IPS-18a (cell line): ENCODE measurements around the gene ARMCX4.
A peak's percentile ranks its signal among the peaks of the same experiment; 100 is the strongest.

Experiments
- H3K27ac ChIP-seq: one replicate; pipeline ENCODE4 v1.5.1; 2013; ENCODE audit warnings: low read length
- H3K27me3 ChIP-seq: one replicate; pipeline ENCODE4 v1.6.1; 2013; ENCODE audit warnings: mild to moderate bottlenecking, low read length; ENCODE audit not compliant: control insufficient read depth, insufficient read depth
- H3K36me3 ChIP-seq: one replicate; pipeline ENCODE4 v1.6.1; 2013; ENCODE audit warnings: low read depth, low read length; ENCODE audit not compliant: control insufficient read depth
- H3K4me1 ChIP-seq: one replicate; pipeline ENCODE4 v1.6.1; 2013; ENCODE audit warnings: low read depth, low read length; ENCODE audit not compliant: control insufficient read depth
- H3K4me3 ChIP-seq: one replicate; pipeline ENCODE4 v1.5.1; 2013; ENCODE audit warnings: low read length
- H3K9ac ChIP-seq: one replicate; pipeline ENCODE4 v1.6.1; 2013; ENCODE audit warnings: mild to moderate bottlenecking, low read length, moderate library complexity
- H3K9me3 ChIP-seq: one replicate; pipeline ENCODE4 v1.6.1; 2013; ENCODE audit warnings: low read depth, low read length; ENCODE audit not compliant: control insufficient read depth

Gene ARMCX4

DNA sequence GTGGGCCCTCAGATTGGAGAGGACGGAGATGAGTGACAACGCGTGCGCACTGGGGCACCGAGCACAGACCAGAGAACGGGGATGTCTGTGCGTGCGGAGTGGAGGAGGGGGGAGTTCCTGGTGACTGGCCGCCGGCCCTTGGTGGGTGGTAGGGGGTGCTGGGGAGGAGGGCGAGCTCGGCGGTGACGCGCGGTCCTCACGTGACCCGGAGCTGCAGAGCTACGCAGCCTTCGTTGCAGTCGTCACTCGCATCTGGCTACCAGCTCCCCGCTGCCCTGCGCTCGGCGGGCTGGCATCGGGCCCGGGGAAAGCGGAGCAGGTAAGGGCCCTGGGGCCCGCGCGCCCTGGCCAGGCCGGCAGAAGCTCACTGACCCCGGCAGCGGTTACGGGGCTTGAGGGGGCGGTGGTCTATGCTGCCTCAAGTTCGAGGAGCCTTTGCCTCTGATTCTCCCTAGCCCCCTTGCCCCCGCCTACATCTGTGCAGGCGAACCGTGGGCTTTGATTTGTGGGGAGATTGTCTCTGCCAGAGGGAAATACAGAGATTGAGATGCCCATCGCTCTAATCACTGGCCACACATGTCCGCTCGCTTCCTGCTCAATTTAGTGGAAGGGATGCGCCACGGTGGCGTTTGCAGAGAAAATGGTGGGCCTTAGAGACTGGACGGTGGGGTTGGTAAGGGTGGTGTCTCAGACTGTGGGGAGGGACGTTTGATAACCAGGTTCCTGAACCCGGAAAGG is at the start of gene ARMCX4:
TSS of gene ARMCX4 (plus strand) at position 245 of the 738 bp plus-strand sequence. CDS start 3,134 bp downstream, outside the sequence.
- Histone ChIP-seq H3K27me3 (no peaks in the 10 kb centered on the region), H3K4me1 (peaks cover 13% of the 10 kb centered on the region), H3K27ac (no peak within 1 kb of the TSS), H3K4me3 (peak within 1 kb of the TSS; percentile 62), H3K36me3 (no peaks in the 10 kb centered on the region), H3K9me3 (no peaks in the 10 kb centered on the region), H3K9ac (peak within 1 kb of the TSS; percentile 62)

DNA sequence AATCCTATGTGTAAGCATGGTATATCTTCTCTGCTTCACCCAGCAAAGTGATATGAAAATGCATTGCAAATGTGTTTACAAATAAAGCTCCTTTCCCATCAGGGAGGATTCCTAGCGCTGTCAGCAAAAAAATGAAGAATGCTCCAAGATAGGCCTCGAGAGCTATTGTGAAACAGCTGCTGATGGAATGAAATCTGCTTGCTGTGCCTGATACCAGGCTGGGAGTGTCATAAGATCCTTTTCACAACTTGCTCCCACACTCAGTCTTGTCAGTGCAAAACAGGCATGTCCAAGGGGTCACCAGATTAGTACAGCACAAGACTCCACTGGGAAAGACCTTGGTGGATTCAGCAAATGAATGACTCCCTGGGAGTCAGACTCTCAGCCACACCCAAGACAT is 43.2 kb upstream of the ARMCX4 start:
- Histone ChIP-seq H3K36me3 (peaks cover 19% of the 10 kb centered on the region), H3K4me3 (no peak overlapping the region), H3K9ac (no peak overlapping the region), H3K27me3 (no peaks in the 10 kb centered on the region), H3K27ac (no peak overlapping the region), H3K9me3 (no peaks in the 10 kb centered on the region), H3K4me1 (no peaks in the 10 kb centered on the region)

GRCh38 chrX:101449279-101449678 is 36.0 kb upstream of the ARMCX4 start:
- H3K27ac ChIP-seq: no peak overlapping the region
- no peak overlapping the region for H3K4me3 ChIP-seq
- H3K27me3 ChIP-seq: no peaks in the 10 kb centered on the region
- no peaks in the 10 kb centered on the region for H3K9me3 ChIP-seq
- H3K4me1 ChIP-seq: no peaks in the 10 kb centered on the region
- peaks cover 6% of the 10 kb centered on the region for H3K36me3 ChIP-seq
- H3K9ac ChIP-seq: no peak overlapping the region

- Histone ChIP-seq H3K9me3 (no peaks in the 10 kb centered on the region), H3K27me3 (no peaks in the 10 kb centered on the region), H3K36me3 (peaks cover 6% of the 10 kb centered on the region), H3K4me1 (no peaks in the 10 kb centered on the region), H3K4me3 (no peak overlapping the region), H3K9ac (no peak overlapping the region), H3K27ac (no peak overlapping the region)
These were observed 35.2 kb upstream of the ARMCX4 start for GRCh38 chrX:101450085-101450484.

- H3K9me3 ChIP-seq: no peaks in the 10 kb centered on the region
- no peak overlapping the region for H3K27ac ChIP-seq
- H3K9ac ChIP-seq: no peak overlapping the region
- peaks cover 6% of the 10 kb centered on the region for H3K36me3 ChIP-seq
- no peaks in the 10 kb centered on the region for H3K4me1 ChIP-seq
- H3K27me3 ChIP-seq: no peaks in the 10 kb centered on the region
- H3K4me3 ChIP-seq: no peak overlapping the region
These were observed 34.3 kb upstream of the ARMCX4 start for GRCh38 chrX:101450961-101451360.

DNA sequence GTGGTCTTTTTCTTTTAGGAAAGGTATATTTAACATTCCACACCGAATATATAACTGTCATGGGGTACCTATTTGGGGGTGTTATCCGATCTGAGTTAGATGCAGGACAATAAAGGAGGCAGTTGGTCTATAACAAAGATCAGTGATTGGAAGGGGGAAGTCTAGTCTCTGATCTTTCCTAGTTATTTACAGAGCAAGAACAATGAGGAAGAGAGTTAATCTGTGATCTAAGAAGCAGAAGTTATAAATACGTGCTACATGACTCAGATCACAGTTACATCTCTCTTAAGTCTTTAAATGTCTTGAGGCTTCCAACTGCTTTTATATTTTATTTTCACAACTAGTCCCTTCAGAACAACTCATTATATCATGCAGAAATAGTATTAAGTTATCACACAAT is 33.2 kb upstream of the ARMCX4 start:
- H3K36me3 ChIP-seq: peaks cover 5% of the 10 kb centered on the region
- no peaks in the 10 kb centered on the region for H3K27me3 ChIP-seq
- no peaks in the 10 kb centered on the region for H3K9me3 ChIP-seq
- H3K4me3 ChIP-seq: no peak overlapping the region
- no peak overlapping the region for H3K9ac ChIP-seq
- no peak overlapping the region for H3K27ac ChIP-seq
- no peaks in the 10 kb centered on the region for H3K4me1 ChIP-seq

DNA sequence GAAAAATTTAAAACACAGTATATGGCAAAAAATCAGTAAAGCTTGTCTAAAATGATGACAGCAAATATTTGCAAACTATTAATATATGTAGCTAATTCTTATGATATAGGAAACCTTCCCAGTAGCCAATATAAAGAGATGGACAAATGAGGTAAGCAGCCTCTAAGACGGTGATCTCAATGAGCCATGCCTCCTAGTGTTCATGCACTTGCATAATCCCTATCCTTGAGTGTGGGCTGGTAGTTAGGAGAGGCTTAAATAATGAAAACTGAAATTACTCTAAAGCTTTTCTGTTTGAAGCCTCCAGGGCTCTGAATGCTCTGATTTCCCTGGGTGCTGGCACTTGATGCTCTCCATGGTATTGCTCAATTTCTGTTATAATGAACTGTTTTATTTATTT is 24.6 kb upstream of the ARMCX4 start:
- Histone ChIP-seq H3K9ac (no peak overlapping the region), H3K4me3 (no peak overlapping the region), H3K4me1 (no peaks in the 10 kb centered on the region), H3K36me3 (peaks cover 5% of the 10 kb centered on the region), H3K27me3 (no peaks in the 10 kb centered on the region), H3K27ac (no peak overlapping the region), H3K9me3 (no peaks in the 10 kb centered on the region)

GRCh38 chrX:101462892-101463291 is 22.4 kb upstream of the ARMCX4 start:
- H3K9ac ChIP-seq: no peak overlapping the region
- no peaks in the 10 kb centered on the region for H3K9me3 ChIP-seq
- peaks cover 5% of the 10 kb centered on the region for H3K36me3 ChIP-seq
- H3K4me1 ChIP-seq: no peaks in the 10 kb centered on the region
- no peaks in the 10 kb centered on the region for H3K27me3 ChIP-seq
- H3K4me3 ChIP-seq: no peak overlapping the region
- H3K27ac ChIP-seq: no peak overlapping the region

DNA sequence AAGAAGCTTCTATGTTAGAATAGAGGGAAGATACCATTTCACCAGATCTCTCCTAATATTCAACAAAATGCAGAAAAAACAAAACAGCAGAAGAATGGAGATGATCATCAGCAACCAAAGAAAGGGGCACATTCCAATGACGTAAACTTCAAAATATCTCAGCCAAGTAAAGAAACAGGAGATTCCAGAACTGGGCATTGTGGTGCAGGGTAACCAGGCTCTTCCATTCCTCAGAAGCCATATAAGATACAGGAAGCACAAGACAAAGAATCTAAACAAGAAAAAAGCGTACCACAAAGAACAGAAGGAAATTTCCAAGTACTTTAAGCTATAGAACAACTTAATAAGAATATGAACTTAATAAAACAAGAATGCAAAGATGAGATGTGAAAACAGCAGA is 6.9 kb upstream of the ARMCX4 start:
- Histone ChIP-seq H3K9me3 (no peaks in the 10 kb centered on the region), H3K27ac (no peak overlapping the region), H3K36me3 (no peaks in the 10 kb centered on the region), H3K9ac (no peak overlapping the region), H3K27me3 (no peaks in the 10 kb centered on the region), H3K4me1 (peaks cover 2% of the 10 kb centered on the region), H3K4me3 (no peak overlapping the region)

GRCh38 chrX:101482296-101482695 is 3.0 kb upstream of the ARMCX4 start:
- H3K27ac ChIP-seq: no peak overlapping the region
- peaks cover 13% of the 10 kb centered on the region for H3K4me1 ChIP-seq
- H3K4me3 ChIP-seq: no peak overlapping the region
- no peak overlapping the region for H3K9ac ChIP-seq
- no peaks in the 10 kb centered on the region for H3K36me3 ChIP-seq
- no peaks in the 10 kb centered on the region for H3K27me3 ChIP-seq
- no peaks in the 10 kb centered on the region for H3K9me3 ChIP-seq

DNA sequence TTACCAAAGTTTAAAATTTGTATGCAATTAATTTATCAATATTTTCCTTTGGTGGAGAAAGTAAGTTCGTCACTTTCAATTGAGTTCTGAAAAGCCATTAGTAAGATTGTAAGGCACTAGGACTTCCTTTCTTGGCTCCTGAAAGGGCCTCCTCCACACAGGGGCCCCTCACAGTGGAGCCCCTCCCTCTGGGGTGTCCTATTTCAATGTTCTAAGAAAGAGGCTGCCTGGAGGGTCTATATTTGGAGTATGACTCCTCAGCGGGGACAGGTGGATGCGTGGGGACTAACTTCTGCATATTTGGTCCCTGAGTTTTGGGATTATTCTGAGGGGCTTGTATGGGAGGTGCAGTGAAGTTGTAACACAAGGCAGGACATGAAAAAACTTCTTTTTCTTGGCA is 1.6 kb upstream of the ARMCX4 start:
- Histone ChIP-seq H3K4me3 (peak overlapping the region; percentile 0), H3K9me3 (no peaks in the 10 kb centered on the region), H3K27ac (no peak overlapping the region), H3K36me3 (no peaks in the 10 kb centered on the region), H3K27me3 (no peaks in the 10 kb centered on the region), H3K9ac (no peak overlapping the region), H3K4me1 (peaks cover 13% of the 10 kb centered on the region)

DNA sequence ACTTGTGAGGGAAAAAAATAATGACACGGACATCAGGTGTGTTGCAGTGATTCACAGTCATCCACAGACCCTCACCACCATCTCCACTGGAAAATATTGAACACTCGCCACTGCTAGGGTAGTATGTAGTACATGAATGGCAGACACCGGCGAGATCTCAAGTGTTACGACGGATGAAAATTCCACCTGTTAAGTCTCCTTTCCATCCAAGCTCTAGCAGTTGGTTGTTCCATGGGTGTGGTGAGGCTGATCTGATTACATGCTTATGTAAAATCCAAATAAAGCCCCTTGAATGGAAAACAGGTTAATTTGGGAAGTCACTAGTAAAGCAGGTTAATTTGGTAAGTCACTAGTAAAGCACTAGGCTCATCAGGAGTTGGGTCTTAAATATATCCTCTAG is 1.1 kb upstream of the ARMCX4 start:
- Histone ChIP-seq H3K36me3 (no peaks in the 10 kb centered on the region), H3K27ac (no peak overlapping the region), H3K9ac (no peak overlapping the region), H3K4me1 (peaks cover 13% of the 10 kb centered on the region), H3K27me3 (no peaks in the 10 kb centered on the region), H3K4me3 (peak overlapping the region; percentile 0), H3K9me3 (no peaks in the 10 kb centered on the region)
